PC-3 (cell line): ENCODE results near the gene BACH2.

ENCODE experiments used
- CTCF ChIP-seq: fragments of 300-600 bp; sonication (generic); conservative IDR thresholded peaks from 2 replicates; pipeline ENCODE4 v1.5.1; 2017; ENCODE audit warnings: antibody characterized with exemption, low read depth, mild to moderate bottlenecking, low read length
- EZH2 ChIP-seq: fragments of 300-600 bp; sonication (generic); IDR thresholded peaks from one replicate; pipeline ENCODE4 v1.6.1; 2017; ENCODE audit warnings: antibody characterized with exemption, mild to moderate bottlenecking, low read length; ENCODE audit not compliant: unreplicated experiment
- EZH2phosphoT487 ChIP-seq: fragments of 300-600 bp; sonication (generic); IDR thresholded peaks from 2 replicates; pipeline ENCODE4 v1.6.1; 2018; ENCODE audit warnings: mild to moderate bottlenecking, antibody characterized with exemption, low read length, borderline replicate concordance

DNA sequence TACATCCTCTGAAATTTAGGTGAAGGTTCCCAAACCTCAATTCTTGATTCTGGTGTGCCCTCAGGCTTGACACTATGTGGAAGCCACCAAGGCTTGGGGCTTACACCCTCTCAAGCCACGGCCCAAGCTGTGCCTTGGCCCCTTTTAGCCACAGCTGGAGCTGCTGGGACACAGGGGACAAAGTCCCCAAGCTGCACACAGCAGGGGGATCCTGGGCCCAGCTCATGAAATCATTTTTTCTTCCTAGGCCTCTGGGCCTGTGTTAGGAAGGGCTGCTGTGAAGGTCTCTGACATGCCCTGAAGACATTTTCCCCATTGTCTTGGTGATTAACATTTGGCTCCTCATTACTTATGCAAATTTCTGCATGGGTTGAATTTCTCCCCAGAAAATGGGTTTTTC is 37.3 kb upstream of the BACH2 start:
- TF ChIP-seq CTCF (no peak), EZH2 (no peak), EZH2phosphoT487 (no peak)
